Suprapubic skin (tissue), 4 donors: Measurements from ENCODE around the gene CYP51A1. TPM values are rescaled to one million over a fixed set of nuclear protein-coding genes. Genes with fewer than 3 reads are reported as not detected.

Experiments
- DNase-seq, 2 donors: peaks; one replicate each; pipeline ENCODE4 v3.0.0-alpha.2; 2019; ENCODE audit warnings: low spot score in 2 of 2
- H3K27ac ChIP-seq: fragments of 200-600 bp; sonication (generic); one replicate; pipeline ENCODE4 v1.5.1; 2019
- H3K27me3 ChIP-seq: fragments of 200-600 bp; sonication (generic); one replicate; pipeline ENCODE4 v1.5.1; 2019
- H3K36me3 ChIP-seq: fragments of 200-600 bp; sonication (generic); one replicate; pipeline ENCODE4 v1.5.1; 2019
- H3K4me1 ChIP-seq: fragments of 200-600 bp; sonication (generic); one replicate; pipeline ENCODE4 v1.5.1; 2019
- H3K4me3 ChIP-seq: fragments of 200-600 bp; sonication (generic); one replicate; pipeline ENCODE4 v1.5.1; 2019; ENCODE audit warnings: mild to moderate bottlenecking
- H3K9me3 ChIP-seq: fragments of 200-600 bp; sonication (generic); one replicate; pipeline ENCODE4 v1.5.1; 2019
- EP300 ChIP-seq: sonication (generic); formaldehyde crosslinking; IDR thresholded peaks from one replicate; pipeline ENCODE4 v1.6.1; 2017; ENCODE audit warnings: antibody characterized with exemption
- POLR2A ChIP-seq, 2 donors: fragments of 450-650 bp; IDR thresholded peaks; one replicate each; pipeline ENCODE4 v1.6.1; 2017; ENCODE audit warnings: antibody characterized with exemption in 2 of 2, mild to moderate bottlenecking in 2 of 2, moderate library complexity in 2 of 2
- POLR2AphosphoS5 ChIP-seq, 3 donors: sonication (generic); formaldehyde crosslinking; IDR thresholded peaks; one replicate each; pipeline ENCODE4 v1.6.1; 2017; ENCODE audit warnings: antibody characterized with exemption in 3 of 3
- WGBS: methylation state at CpG from one replicate; pipeline ENCODE4 v1.1.5; 2018; 5-methylcytosine and 5-hydroxymethylcytosine counted together
- total RNA-seq, 4 donors: library from RNA; depleted of rRNA; stranded (reverse); fragments of >200 nt; gene quantifications; one replicate each; pipeline ENCODE4 v1.1.0, GENCODE V29; 2016
- TF ChIP-seq, protein P1 (sequence below), 2 donors: fragments of 200-600 bp in 1 of 2; fragments of 450-650 bp in 1 of 2; sonication (generic) in 1 of 2; IDR thresholded peaks; one replicate each; pipeline ENCODE4 v1.5.1; 2016 to 2019; ENCODE audit warnings: antibody characterized with exemption in 2 of 2, mild to moderate bottlenecking in 1 of 2, moderate library complexity in 1 of 2

CYP51A1 gene
- total RNA-seq, 4 donors from 2014 or later, result 18.1 to 88.0 (median 52.2) TPM

DNA sequence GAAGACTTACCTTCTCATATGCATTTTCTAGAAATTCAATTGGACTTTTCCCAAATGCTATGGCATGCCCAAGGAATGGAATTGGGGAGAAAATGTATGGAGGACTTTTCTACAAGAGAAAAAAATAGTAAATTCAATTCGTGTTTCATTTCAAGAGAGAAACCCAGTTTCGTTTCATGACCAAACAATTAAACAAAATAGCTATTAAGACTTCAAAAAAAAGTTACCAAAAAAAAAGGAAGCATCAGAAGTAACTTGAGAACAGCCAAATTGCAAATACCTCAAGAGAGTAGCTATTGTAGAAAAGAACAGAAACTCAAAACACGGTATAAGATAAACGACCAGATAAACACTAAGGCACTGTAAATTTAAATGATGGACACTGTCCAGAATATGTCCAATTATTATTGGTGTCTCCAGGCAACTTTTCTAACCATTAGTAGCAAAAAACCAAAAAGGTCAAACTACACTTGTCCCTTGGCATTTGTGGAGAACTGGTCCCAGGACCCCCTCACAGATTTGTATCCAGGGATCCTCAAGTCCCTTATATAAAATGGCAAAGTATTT is 2.4 kb downstream of the CYP51A1 start:
- TF ChIP-seq POLR2A (IDR thresholded peaks at IDR 0.05) (no peak), EP300 (no peak), POLR2AphosphoS5 (IDR thresholded peaks at IDR 0.05) (no peak)
- TF ChIP-seq, protein P1, sequence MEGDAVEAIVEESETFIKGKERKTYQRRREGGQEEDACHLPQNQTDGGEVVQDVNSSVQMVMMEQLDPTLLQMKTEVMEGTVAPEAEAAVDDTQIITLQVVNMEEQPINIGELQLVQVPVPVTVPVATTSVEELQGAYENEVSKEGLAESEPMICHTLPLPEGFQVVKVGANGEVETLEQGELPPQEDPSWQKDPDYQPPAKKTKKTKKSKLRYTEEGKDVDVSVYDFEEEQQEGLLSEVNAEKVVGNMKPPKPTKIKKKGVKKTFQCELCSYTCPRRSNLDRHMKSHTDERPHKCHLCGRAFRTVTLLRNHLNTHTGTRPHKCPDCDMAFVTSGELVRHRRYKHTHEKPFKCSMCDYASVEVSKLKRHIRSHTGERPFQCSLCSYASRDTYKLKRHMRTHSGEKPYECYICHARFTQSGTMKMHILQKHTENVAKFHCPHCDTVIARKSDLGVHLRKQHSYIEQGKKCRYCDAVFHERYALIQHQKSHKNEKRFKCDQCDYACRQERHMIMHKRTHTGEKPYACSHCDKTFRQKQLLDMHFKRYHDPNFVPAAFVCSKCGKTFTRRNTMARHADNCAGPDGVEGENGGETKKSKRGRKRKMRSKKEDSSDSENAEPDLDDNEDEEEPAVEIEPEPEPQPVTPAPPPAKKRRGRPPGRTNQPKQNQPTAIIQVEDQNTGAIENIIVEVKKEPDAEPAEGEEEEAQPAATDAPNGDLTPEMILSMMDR (IDR thresholded peaks at IDR 0.05), result no peak
- Histone ChIP-seq H3K27me3 (no peaks in the 10 kb centered on the region), H3K36me3 (peaks cover 25% of the 10 kb centered on the region), H3K9me3 (no peaks in the 10 kb centered on the region), H3K27ac (no peak overlapping the region), H3K4me3 (no peak overlapping the region), H3K4me1 (peaks cover 31% of the 10 kb centered on the region)
- DNase-seq, result no peak
- WGBS, result 52% methylated on average over 4 of the region's 4 CpGs

DNA sequence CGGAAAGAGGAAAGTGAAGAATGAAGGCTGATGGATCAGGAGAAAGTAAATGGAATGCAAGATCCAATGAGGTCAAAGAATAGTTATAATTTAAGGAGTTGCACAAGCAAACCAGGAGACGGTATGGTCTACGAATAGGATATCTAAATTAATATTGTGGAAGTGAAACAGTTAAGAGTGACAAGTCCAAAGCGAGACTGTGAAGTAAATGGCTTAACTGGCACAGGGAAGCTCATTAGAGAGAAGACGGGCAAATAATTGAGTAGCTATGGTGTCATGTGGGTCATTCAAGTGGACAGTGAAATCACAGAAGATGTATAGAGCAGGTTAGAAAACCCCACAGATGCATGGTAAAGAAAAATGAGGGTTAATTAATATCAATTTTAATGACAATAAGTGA is 3.2 kb downstream of the CYP51A1 start:
- 94% methylated on average over 5 of the region's 5 CpGs for WGBS
- no peaks in the 10 kb centered on the region for H3K27me3 ChIP-seq

DNA sequence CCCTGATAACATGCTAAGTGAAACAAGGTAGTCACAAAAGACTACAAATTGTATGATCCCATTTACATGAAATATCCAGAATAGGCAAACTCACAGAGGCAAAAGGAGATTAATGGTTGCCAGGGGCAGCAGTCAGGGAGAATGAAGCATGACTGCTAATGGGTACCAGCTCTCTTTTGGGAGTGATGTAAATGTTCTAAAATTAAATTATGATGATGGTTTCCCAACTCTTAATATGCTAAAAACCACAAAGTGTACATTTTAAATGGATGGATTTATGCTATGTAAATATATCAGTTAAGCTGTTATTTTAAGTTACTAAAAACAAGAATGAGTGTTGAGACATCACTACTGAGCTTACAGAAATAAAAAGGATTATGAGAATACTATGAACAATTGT is 12.6 kb downstream of the CYP51A1 start:
- no peaks in the 10 kb centered on the region for H3K9me3 ChIP-seq
- H3K36me3 ChIP-seq, result peaks cover 51% of the 10 kb centered on the region
- H3K27ac ChIP-seq, result no peak overlapping the region
- DNase-seq, result no peak
- H3K27me3 ChIP-seq, result no peaks in the 10 kb centered on the region
- no peak overlapping the region for H3K4me3 ChIP-seq
- TF ChIP-seq, protein P1 (IDR thresholded peaks at IDR 0.05), result no peak
- no peak for TF ChIP-seq POLR2AphosphoS5 (IDR thresholded peaks at IDR 0.05)
- TF ChIP-seq POLR2A (IDR thresholded peaks at IDR 0.05), result no peak
- TF ChIP-seq EP300, result no peak
- H3K4me1 ChIP-seq, result no peaks in the 10 kb centered on the region

More for the DNA sequence above, 3.2 kb downstream of the CYP51A1 start:
- no peak for DNase-seq
- no peaks in the 10 kb centered on the region for H3K9me3 ChIP-seq
- peaks cover 27% of the 10 kb centered on the region for H3K36me3 ChIP-seq
- no peak for TF ChIP-seq EP300
- TF ChIP-seq POLR2A (IDR thresholded peaks at IDR 0.05), result no peak
- TF ChIP-seq POLR2AphosphoS5 (IDR thresholded peaks at IDR 0.05), result no peak
- TF ChIP-seq, protein P1 (IDR thresholded peaks at IDR 0.05), result no peak
- H3K4me1 ChIP-seq, result peaks cover 31% of the 10 kb centered on the region
- H3K27ac ChIP-seq, result no peak overlapping the region
- no peak overlapping the region for H3K4me3 ChIP-seq

DNA sequence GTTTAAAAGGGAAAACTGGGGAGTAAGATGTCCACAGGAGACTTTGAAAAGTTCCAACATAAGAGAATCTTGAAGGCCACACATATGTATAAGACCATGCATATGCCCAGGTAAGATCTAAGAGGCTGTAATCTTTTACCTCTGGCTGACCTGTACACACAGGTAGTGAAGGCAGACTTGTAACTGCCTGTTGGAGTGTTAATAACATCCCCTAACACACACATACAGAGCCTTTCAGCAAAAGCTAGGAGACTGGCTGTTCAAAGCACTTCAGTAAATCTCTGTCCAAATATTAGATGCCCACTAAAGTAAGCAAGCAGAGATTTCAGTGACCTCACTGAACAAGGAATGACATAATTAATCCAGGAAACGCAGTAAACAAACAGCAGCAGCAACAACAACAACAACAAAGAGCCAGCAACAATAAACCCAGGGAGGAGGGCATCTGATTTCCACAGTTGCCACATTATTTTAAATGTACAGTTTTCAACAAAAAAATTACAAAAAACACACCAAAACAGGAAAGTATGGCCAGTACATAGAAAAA is 15.0 kb downstream of the CYP51A1 start:
- TF ChIP-seq EP300, result no peak
- TF ChIP-seq, protein P1 (IDR thresholded peaks at IDR 0.05), result no peak
- DNase-seq, result no peak
- Histone ChIP-seq H3K4me1 (no peaks in the 10 kb centered on the region), H3K36me3 (peaks cover 45% of the 10 kb centered on the region), H3K9me3 (no peaks in the 10 kb centered on the region), H3K27me3 (no peaks in the 10 kb centered on the region), H3K4me3 (no peak overlapping the region), H3K27ac (no peak overlapping the region)
- WGBS, result 91% methylated on average over 1 of the region's 1 CpG

DNA sequence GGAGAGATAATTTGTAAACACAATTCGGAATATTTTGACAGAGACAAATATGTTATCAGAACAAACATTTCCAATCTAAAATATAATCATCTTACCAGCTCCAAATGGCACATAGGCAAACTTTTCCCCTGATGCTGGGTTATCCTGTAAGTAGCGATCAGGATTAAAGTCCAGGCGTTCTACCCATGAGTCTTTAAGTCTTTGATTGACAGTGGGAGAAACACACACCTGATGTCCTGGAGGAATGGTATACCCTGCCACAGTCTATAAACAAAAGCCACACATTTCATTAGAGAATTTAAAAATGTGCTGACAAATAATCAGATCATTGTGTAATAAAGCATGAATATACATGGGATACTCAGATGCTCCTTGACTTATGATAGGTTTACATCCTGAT is 17.3 kb downstream of the CYP51A1 start:
- TF ChIP-seq POLR2A (IDR thresholded peaks at IDR 0.05) (no peak), EP300 (no peak), POLR2AphosphoS5 (IDR thresholded peaks at IDR 0.05) (no peak)
- TF ChIP-seq, protein P1 (IDR thresholded peaks at IDR 0.05), result no peak
- Histone ChIP-seq H3K9me3 (no peaks in the 10 kb centered on the region), H3K27me3 (no peaks in the 10 kb centered on the region), H3K4me1 (no peaks in the 10 kb centered on the region), H3K27ac (no peak overlapping the region), H3K36me3 (peaks cover 24% of the 10 kb centered on the region), H3K4me3 (no peak overlapping the region)
- no peak for DNase-seq
- 94% methylated on average over 3 of the region's 3 CpGs for WGBS
